NB4 (cell line): ENCODE data around the gene ZFHX3.

ENCODE experiments used
- DNase-seq: peaks from one replicate; pipeline ENCODE4 v3.0.0; 2010; ENCODE audit warnings: low read depth
- H3K4me3 ChIP-seq: one replicate; pipeline ENCODE4 v1.5.1; 2011; ENCODE audit warnings: mild to moderate bottlenecking, low read depth, low read length, moderate library complexity
- MYC ChIP-seq: IDR thresholded peaks from 2 replicates; pipeline ENCODE4 v1.6.1; 2011; ENCODE audit warnings: low read depth, low read length
- POLR2A ChIP-seq: IDR thresholded peaks from 2 replicates; pipeline ENCODE4 v1.6.1; 2011; ENCODE audit warnings: mild to moderate bottlenecking; ENCODE audit not compliant: insufficient read length; ENCODE audit errors: extremely low read depth
- TF ChIP-seq, protein P1 (sequence below): IDR thresholded peaks from one replicate; pipeline ENCODE4 v1.5.1; 2012; ENCODE audit warnings: low read depth, low read length
- TF ChIP-seq, protein P2 (sequence below): IDR thresholded peaks from 2 replicates; pipeline ENCODE4 v1.6.1; 2011; ENCODE audit warnings: low read depth, low read length

The ZFHX3 gene

GRCh38 chr16:72850853-72851252, 197.1 kb downstream of the ZFHX3 start:
- DNase-seq = no peak
- H3K4me3 ChIP-seq = no peak overlapping the region
- TF ChIP-seq, protein P1, sequence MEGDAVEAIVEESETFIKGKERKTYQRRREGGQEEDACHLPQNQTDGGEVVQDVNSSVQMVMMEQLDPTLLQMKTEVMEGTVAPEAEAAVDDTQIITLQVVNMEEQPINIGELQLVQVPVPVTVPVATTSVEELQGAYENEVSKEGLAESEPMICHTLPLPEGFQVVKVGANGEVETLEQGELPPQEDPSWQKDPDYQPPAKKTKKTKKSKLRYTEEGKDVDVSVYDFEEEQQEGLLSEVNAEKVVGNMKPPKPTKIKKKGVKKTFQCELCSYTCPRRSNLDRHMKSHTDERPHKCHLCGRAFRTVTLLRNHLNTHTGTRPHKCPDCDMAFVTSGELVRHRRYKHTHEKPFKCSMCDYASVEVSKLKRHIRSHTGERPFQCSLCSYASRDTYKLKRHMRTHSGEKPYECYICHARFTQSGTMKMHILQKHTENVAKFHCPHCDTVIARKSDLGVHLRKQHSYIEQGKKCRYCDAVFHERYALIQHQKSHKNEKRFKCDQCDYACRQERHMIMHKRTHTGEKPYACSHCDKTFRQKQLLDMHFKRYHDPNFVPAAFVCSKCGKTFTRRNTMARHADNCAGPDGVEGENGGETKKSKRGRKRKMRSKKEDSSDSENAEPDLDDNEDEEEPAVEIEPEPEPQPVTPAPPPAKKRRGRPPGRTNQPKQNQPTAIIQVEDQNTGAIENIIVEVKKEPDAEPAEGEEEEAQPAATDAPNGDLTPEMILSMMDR = no peak
- TF ChIP-seq MYC (no peak), POLR2A (no peak)
- TF ChIP-seq, protein P2, sequence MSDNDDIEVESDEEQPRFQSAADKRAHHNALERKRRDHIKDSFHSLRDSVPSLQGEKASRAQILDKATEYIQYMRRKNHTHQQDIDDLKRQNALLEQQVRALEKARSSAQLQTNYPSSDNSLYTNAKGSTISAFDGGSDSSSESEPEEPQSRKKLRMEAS = no peak

GRCh38 chr16:72850021-72850420, 197.9 kb downstream of the ZFHX3 start:
- DNase-seq = no peak
- H3K4me3 ChIP-seq = no peak overlapping the region
- no peak for TF ChIP-seq MYC
- TF ChIP-seq POLR2A = no peak
- TF ChIP-seq, protein P1 = no peak
- TF ChIP-seq, protein P2 = no peak

DNA sequence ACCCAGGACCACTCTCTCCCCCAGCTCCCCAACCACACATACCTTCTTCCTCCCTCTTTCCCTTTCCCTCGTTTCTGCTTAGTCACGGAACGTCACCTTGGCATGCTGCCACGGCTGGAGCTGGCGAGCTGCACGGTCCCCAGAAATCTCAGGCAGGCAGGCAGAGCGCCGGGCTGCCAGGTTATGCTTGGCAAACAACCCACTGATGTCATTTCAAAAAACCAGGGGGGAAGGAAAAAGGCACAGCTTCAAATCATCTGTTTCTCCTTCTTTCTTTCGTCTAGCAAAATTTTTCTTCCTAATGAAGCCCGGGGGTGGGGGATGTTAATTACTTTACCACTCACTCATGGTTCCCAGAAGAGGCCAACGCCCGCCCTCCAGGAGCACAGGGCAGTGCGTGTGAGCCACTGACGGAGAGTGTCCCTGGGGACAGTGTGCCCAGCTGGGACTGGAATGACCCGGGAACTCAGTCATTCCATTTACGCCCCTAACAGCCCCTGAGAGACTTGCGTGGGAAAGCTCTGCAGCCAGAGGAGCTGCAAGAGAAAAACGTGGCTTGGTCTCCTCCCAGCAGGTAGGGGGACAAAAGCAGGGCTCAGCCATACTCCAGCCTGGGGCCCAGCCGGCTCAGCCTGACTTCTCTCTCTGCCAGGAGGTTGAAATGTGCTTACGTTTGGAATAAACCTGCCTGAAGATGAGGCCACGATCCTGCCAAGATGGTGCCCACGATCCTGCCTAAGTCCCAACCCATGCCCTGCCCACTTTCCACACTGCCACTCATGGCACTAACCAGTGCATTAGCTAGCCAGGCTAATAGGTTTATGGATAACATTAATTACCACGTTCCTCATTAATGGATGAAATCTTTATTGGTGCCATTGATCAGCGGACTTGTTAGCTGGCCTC, 198.9 kb downstream of the ZFHX3 start:
- no peak for DNase-seq
- no peak overlapping the region for H3K4me3 ChIP-seq
- TF ChIP-seq, protein P2 = no peak

DNA sequence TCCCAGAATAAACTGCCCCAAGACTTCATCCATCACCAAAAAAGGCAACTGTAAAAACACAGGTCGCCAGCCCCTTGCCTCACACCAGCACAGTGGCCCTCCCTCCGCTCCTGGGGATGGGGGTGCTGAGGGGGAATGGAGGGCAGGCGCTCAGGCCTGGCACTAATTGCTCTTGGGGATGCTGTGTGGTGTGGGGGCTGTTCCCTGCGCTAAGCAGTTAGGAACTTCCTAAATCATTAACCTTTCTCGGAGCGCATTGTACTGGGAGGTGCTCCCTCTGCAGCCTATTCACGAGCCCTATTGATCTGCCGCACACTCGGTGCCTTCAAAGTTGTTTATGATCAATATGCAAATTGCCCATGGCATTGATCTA, 199.9 kb downstream of the ZFHX3 start:
- TF ChIP-seq, protein P2 = no peak
- TF ChIP-seq MYC (no peak), POLR2A (no peak)
- TF ChIP-seq, protein P1 = no peak
- DNase-seq = no peak
- H3K4me3 ChIP-seq = no peak overlapping the region

DNA sequence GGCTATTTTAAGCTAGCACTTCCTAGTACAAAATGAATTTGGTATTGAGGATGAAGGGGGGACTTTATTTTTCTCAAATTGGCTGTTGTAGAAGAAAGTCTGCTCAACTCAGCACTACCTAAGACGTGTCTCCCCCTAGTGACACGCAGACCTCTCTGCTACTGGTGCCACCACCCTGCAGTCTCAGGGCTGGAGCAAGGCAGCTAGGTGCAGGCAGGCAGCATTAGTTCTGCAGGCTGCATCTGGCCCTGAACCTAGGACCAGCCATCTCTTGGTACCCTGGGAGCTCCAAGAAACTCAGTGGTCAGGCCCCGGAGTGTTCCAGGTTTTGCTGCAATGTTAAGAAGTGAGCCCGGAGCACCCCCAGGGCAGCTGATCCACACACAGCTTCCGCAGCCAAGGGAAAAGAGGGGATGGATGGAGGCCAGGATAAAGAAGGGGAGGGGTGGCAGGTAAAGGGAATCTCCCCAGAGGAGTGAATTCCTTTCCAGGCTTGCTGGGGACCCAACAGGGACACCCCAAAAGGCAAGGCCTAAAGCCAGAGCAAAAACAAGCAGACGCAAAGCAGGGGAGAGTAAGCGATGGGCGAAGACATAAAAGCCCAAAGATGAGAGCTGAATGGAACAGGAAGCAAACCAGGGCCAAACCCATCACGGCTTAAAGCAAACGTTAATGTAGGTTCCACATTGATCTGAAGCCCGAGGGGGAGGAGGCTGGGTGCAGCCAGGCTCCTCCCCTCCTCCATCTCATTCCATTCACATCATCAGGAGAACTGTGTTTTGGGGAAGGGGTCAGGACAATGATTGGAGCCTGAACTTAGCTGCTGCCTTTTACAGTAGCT, 200.5 kb downstream of the ZFHX3 start:
- TF ChIP-seq, protein P1 = peak; percentile 83
- TF ChIP-seq POLR2A (no peak), MYC (no peak)
- TF ChIP-seq, protein P2 = no peak
- peak; percentile 65 for DNase-seq
- no peak overlapping the region for H3K4me3 ChIP-seq

GRCh38 chr16:72846594-72846993, 201.3 kb downstream of the ZFHX3 start:
- no peak for DNase-seq
- no peak overlapping the region for H3K4me3 ChIP-seq
- TF ChIP-seq, protein P2 = no peak
- no peak for TF ChIP-seq MYC
- TF ChIP-seq, protein P1 = no peak
- no peak for TF ChIP-seq POLR2A
